ENCODE results near the gene PHC1.
A peak's percentile ranks its signal among the peaks of the same experiment; 100 is the strongest.
"Not testable (repeated sequence)": the region's sequence is repeated elsewhere in the genome, so short reads cannot be mapped to it uniquely, and the experiment has no call there.

Gene PHC1

DNA sequence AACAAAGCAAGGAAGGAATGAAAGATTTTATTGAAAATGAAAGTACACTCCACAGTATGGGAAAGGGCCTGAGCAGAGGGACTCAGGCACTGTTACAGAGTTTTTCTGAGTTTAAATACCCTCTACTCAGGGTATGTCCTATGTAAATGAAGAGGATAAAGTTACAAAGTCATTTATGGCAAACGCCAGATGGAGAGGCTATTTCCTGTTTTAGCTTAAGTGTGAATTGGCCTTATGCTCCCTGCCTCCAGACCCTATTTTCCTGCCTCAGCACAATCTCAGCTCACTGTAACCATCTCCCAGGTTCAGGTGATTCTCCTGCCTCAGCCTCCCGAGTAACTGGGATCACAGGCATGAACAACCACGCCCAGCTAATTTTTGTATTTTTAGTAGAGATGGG lies 6.8 kb upstream of the PHC1 start:
- DNase-seq, result no peak

DNA sequence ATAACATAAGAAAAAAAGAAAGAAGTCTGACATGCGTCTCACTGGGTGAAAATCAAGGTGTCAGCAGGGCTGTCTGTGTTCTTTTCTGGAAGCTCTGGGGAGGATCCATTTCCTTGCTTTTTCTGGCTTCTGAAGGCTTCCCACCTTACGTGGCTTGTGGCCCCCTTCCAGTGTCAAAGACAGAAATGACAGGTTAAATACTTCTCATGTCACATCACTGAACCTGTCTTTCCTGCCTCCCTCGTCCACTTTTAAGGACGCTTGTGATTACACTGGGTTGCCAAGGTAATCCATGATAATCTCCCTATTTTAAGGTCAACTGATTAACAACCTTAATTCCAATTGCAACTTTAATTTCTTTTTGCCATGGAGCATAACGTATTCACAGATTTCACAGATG lies 4.6 kb upstream of the PHC1 start:
- no peak for DNase-seq

DNA sequence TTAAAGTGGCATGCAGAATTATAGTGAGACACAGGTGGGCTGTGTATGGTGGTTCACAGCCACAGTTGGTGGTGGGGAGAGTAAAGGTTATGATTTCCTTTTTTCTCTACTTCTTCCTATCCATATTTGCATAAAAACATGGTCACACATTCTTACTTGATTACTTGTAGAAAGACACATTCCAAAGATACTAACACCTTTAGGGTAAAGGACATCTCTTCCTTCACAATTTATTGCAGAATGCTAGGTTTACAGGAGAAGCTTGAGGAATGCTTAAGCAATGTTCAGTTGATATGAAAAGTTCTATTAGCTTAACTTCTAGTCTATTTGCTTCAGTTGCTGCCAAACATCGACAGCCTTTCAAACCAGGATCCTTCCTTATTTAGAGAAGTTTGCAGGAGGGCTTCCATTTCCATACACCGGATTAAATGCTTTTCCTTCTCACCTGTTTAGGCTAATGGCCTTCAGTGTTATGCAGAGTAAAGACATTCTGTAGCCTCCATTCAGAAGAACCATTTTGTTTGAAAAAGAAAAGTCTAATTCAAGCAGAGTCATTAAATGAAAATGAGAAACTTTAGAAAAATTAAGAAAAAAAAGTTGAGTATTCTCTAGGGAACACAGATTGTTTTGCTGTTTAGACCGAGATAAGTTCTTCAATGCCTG lies 2.6 kb upstream of the PHC1 start:
- no peak for DNase-seq

DNA sequence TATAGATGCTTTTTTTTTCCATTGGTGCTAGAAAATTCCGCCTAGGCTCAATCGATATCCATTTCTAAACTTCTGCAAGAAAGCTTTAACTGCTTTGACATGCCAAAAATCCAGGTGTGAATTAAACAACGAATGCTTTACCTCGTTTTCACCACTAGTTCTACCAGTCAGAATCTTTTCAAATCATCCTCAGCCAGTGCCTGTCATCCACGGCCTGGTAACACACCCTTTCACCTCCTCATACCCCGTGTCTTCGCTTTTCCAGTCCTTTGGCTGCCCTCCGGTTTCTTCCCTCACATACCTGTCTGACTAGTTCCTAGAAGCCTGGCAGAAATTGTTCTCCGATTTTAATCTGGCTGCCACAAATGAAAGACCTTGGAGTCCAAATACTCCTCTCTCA lies 1.4 kb upstream of the PHC1 start:
- DNase-seq, result no peak

DNA sequence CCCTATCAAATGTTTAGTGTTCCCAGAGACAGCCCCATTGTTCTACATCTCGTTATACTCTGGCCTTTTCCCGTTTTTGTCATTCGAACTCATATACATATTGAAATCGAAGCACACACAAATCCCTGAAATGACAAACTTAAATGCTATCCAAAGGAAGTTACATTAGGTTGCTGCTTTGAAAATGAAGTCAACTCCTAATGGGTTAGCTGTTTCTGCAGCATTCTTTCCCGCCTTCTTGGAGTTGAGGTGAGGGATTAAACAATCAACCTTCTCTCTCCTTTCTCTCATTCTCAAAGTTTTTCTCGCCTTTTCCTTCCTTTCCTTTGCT lies 642 bp upstream of the PHC1 start:
- no peak for DNase-seq

DNA sequence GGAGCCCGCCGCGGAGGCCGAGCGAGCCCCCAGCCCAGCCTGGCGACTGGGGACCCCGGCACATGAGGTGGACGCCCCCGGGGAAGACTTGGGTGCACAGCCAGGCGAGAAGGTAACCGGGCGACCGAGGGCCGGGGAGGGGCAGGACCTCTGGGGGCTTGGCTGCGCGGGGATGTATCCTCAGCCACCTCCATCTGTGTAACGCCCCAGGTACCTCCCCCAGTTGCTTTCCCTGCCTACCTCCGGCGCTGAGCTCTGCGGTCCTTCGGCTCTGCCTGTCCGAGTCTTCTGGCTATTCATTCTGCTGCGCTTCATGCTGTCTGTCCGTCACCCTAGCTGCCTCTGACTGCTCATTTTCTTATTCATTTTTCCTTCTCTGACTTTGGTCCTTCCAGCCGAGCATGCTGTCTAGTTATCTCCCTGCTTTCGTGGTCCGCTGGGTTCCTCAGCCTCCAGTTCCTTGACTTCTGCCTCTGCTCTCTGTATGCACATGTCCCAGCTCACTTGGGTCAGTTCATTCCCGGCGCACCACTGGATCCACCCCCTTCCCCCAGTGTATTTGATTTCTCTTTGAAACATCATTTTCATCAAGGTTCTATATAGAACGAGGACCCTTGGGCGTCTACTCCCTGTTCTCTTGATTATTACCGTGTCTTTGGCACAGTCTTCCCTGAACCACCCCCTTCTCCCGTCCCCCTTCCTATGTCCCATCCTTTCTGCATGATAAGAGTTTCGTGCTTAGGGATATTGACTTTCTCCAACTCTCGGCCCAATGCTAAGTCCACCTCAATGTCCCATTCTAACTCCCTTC lies 612 bp downstream of the PHC1 start:
- DNase-seq, result peak; percentile 82

DNA sequence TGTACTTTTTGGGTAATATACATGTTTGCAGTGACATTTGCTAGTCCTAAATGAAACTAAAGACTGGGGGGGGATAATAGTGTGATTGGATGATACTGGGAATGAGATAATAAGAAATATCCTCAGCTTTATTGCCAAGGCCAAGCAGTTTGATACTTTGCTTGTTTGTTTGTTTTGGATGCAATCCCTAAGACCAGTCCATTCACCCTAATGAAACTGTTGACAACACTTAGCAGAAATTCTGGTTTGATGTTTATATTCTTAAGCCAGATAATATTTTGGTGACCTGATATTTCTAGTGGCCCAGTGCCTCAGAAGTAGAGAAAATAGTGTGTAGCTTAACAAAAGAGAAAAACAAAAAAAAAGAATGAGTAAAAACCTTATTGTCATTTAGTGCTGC lies 1.8 kb downstream of the PHC1 start:
- no peak for DNase-seq

DNA sequence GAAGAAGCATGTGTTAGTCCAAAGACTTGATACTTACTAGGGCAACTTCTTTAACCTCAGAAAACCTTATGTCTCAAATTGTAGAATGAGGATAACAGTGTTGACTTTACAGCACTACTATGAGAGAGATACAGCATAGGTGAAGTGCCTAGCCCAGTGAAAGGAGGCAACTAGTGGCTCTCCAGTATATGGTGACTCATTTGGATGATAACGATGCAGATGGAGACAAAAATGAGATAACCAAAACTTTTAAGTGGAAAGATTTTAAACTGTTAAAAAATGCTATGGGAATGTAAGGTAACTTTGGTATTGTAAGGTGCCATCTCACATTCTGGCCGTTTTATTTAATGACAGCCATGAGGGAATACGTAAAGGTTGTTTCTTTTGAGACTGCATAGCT lies 2.7 kb downstream of the PHC1 start:
- no peak for DNase-seq

DNA sequence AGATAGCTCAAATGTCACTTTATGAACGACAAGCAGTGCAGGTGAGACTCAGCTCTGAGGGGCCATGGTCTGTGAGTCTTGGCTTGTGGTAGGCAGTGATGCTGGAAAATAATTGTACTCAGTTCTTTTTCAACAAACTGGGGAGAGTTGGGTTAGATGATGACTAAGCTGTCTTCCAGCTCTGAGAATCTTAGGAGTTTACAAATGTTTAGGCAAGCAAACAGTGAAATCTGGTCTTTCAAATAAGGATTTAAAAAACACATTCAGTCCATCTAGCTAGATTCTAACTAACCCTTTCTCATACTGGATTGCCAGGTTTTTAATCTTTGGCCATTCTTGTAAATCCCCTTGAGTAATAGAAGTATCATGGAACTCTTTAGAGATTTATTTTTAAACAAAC lies 3.4 kb downstream of the PHC1 start:
- no peak for DNase-seq

DNA sequence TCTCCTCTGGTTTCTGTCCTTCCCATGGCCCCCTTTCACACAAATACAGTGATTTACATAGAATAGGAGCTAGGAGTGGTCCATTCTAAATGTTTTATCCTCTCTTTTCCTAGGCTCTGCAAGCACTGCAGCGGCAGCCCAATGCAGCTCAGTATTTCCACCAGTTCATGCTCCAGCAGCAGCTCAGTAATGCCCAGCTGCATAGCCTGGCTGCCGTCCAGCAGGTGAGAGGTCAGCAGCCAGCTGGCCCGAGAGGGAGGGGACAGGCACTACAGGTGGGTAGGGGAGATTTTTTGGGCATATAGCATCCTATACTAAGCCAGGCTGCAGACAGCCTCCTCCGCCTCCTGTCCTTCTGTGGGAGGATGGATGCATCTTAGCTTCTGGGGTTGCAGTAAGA lies 5.3 kb downstream of the PHC1 start:
- not testable (repeated sequence) for DNase-seq

DNA sequence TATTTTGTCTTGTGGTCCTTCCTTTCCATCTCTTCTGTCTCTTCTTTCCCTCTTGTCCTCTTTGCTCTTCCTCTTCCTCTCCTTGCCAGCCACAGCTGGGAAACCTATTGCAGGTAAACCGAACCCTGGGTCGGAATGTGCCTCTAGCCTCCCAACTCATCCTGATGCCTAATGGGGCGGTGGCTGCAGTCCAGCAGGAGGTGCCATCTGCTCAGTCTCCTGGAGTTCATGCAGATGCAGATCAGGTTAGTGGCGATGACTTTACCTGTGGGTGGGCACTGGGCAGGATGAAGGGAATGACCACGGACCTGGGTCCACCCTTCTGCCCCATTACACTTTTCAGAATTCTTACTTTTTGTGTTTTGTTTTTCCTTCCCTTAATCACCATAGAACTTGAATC lies 8.2 kb downstream of the PHC1 start:
- no peak for DNase-seq

DNA sequence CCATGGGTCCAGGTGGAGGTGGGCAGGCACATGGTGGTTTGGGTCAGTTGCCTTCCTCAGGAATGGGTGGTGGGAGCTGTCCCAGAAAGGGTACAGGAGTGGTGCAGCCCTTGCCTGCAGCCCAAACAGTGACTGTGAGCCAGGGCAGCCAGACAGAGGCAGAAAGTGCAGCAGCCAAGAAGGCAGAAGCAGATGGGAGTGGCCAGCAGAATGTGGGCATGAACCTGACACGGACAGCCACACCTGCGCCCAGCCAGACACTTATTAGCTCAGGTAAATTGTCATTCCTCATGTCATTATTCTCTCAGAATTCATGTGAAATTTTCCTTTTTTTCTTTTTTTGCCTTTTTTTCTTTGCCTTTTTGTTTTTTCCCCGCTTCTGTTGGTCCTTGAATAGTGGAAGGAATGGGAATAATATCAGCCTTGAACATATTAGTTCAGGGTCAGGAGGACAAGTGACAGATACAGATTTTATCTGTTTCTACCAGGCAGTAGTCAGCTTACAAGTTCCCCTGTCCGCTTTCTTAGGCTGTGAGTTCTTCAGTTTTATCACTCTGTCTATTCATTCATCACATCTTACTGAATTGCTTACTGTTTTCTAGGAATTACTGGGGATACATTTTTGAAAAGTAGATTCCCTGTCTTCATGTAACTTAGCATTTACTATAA lies 16.5 kb downstream of the PHC1 start:
- not testable (repeated sequence) for DNase-seq

DNA sequence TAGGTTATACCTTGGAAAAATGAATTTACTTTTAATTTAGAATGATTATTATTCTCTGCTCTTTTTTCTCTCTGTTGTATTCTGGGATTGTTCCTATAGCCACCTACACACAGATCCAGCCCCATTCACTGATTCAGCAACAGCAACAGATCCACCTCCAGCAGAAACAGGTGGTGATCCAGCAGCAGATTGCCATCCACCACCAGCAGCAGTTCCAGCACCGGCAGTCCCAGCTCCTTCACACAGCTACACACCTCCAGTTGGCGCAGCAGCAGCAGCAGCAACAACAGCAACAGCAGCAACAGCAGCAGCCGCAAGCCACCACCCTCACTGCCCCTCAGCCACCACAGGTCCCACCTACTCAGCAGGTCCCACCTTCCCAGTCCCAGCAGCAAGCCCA lies 18.2 kb downstream of the PHC1 start:
- DNase-seq, result not testable (repeated sequence)

DNA sequence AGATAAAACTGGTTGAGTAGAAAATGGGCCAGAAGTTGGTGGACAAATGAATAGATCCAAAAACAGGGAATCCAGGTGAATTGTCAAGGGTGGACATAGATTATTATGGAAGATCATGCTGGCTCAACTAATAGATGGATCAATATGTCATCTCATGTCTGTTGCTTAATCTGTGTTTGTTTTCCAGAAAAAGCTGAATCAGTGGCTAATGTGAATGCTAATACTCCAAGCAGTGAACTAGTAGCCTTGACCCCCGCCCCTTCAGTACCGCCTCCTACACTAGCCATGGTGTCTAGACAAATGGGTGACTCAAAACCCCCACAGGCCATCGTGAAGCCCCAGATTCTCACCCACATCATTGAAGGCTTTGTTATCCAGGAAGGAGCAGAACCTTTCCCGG lies 19.8 kb downstream of the PHC1 start:
- DNase-seq, result not testable (repeated sequence)

DNA sequence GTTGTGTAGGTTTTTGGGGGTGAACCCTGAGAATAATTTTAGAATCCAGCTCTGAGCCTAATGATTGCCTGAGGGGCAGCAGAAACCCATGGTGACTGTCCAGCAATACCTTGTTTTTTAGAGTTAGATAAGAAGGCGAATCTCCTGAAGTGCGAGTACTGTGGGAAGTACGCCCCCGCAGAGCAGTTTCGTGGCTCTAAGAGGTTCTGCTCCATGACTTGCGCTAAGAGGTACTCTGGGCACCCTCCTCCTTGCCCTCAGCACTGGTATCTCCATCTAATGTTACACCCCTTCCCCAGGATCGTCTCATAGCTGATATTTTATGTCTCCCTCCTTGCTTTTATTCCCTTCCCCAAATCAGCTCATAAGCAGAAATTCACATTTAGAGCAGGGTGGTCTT lies 22.4 kb downstream of the PHC1 start:
- DNase-seq, result no peak

DNA sequence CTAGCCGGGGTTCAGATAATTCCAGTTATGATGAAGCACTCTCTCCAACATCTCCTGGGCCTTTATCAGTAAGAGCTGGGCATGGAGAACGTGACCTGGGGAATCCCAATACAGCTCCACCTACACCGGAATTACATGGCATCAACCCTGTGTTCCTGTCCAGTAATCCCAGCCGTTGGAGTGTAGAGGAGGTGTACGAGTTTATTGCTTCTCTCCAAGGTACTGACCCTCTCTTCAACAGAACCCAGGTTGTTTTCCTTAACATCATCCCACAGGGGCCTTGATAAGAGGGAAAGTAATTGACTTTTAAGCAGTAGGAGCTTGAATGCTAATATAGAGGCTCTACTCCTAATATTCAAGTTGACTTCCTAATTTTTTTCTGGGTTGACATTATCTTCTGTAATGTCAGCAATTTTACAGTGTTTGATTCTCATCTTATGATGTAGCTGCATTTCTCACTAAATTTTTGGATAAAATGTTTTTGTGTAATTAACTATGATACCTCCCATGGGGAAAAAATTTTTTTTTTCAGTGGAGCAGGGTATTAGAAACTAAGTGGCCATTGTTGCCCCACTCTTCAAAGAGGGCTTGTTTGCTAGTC lies 23.6 kb downstream of the PHC1 start:
- DNase-seq, result not testable (repeated sequence)

DNA sequence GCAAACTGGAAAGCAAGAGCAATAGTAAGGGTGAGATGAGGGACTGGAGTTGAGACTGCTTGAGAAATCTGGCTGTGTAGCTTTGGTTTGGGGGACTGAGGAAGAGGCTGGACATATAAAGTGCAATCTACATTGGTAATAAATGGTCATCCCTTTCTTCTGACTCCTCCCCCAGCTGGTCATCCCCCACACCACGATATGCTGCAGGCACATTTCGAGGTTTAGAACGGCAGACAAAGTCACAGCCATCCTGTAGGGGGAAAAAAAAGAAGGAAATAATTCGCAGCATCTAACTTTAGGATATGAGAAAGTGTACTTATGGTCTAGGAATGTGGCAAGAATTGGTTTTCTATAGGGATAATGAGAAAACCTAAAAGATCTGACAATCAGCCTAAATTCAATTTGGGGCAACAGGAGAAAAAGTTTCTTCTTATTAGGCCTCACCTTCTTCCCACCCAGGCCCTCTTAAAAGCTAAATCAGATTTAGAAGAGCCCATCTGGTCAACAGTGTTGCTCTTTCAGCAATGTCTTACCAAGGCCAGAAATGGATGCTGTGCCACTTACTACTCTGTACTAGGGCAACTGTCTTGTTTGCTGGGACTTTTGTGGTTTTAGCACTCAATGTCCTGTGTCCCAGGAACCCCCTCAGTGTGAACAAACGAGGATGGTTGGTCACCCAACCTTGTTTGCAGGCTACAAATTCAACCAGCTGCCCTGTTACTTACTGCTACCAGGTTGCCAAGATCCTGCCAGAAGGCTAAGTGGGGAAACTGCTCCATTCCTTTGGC lies 27.6 kb downstream of the PHC1 start:
- no peak for DNase-seq

DNA sequence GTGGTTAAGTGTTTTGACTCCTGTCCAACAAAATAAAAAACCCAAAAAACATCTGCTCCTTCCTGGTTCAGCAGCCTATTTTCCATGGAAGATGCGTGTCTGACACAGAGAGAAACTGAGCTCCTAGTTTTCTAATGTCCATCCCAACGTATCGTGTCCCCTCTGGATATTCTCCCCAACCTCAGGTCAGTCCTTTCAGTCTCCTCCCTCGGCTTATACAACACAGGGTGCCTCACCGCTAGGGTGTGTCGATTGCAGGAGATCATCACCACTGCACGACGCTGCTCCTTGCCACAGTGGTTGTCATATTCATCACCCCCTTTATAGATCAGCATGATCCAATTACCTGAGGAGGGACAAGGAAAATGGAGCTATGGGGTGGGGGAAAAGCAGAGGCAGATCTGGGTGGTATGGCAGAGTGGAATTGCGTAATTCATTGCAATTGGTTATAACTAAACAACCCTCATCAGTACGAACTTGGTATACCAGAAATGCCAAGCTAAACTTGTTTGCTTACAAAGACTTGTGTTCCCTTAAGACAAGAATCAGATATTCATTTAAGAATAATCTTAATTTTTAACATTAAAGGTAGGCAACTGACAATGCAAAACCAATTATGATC lies 29.4 kb downstream of the PHC1 start:
- no peak for DNase-seq

DNA sequence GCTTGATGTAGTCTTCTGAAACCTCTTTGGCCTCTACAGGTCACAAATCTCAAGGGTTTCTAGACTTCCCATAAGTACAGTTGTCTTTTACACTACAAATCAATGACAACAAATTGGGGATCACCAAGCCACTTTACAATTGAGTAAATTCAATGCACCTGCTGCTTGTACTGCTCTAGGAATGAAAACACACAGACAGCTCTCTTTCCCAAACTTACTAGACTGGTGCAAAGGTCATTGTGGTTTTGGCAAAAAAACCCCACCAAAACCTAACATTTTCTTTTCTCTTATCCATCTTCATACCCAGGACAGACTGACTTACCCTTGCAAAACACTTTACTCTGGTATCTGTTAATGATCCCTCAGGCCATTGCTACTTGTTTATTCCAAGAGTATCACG lies 32.4 kb downstream of the PHC1 start:
- DNase-seq, result no peak

DNA sequence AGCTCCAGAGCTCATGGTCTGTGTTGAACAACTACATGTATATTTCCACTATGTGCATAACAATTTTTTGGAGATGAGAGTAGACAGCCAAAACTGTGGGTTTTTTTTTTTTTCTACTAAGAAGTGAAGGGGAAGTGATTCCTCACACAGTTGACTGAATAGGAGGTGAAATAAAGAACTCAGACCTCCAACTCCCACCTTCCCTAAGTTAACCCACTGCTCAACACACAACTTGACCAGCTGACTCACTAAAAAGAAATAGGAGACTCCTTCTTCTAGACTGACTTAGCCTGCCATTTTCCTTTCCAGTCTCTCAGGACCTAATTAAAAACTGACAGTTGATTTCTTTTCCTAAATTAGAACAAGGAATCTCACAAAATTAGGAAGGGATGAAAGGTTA lies 33.4 kb downstream of the PHC1 start:
- DNase-seq, result no peak

DNA sequence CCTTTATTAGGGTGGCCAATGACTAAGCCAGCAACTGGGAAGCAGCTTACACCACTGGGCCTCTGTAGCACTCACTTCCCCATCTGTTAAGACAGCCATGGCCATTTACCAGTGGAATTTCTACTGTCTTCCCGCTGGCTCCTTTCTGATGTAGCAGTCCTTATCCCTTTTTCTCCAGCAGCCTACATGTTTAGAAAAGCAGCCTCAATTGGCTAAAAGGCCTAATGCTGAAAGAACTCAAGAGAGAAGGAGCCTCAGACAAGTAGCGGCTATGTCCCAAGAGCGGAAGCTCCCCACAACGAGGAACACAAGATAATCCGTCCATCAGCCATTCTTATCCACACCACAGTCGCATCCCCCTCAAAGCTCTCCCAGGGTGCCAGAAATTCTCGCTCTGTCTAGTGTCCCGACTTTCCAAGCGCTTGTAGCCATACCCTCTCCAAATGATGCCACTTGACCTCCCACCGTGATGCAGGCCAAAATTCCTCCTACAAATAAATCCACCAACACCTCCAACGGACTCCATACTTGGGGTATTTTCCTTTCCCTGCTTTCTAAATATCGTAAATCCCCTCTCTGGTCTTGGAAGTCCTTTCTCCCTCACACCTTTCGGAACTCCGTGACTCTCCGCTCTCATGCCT lies 34.5 kb downstream of the PHC1 start:
- no peak for DNase-seq

All from right kidney (tissue), 1 donor.